IMR-90 (cell line): Measurements from ENCODE around the gene GP5. TPM values are rescaled to one million over a fixed set of nuclear protein-coding genes. Genes with fewer than 3 reads are reported as not detected.

Experiments used
- ATAC-seq: fragments of 200-7000 bp; cut with Tn5 transposase; 2 replicates; pipeline ENCODE4 v1.9.1; 2020; ENCODE audit warnings: low read depth, mild to moderate bottlenecking, moderate library complexity
- BruUV-seq: library from RNA; stranded (reverse); fragments of 400-500 nt; replicated peaks from 2 replicates; lab custom pipeline; 2021; lab: Mats Ljungman, UMichigan
- CTCF ChIA-PET: fragments of 300-600 bp; formaldehyde crosslinking; extraction: SDS; loops from one replicate; lab custom pipeline; 2021; ENCODE audit warnings: antibody characterized with exemption; lab: Yijun Ruan, JAX
- POLR2A ChIA-PET: fragments of 300-600 bp; sonication (Branson Sonifier 250); formaldehyde crosslinking; loops from one replicate; lab custom pipeline; 2022; ENCODE audit warnings: antibody characterized with exemption; ENCODE audit not compliant: unreplicated experiment; lab: Charles Lee
- DNase-seq: peaks from one replicate; pipeline ENCODE4 v3.0.0; 2013
- H2AFZ ChIP-seq: replicated peaks from 2 replicates; pipeline ENCODE3; 2013; ENCODE audit warnings: low read length, mild to moderate bottlenecking; ENCODE audit not compliant: poor library complexity
- H2AK5ac ChIP-seq: 2 replicates; pipeline ENCODE4 v1.6.1; 2013; ENCODE audit warnings: low read depth, low read length, inconsistent platforms
- H2AK9ac ChIP-seq: replicated peaks from 2 replicates; pipeline ENCODE3; 2013; ENCODE audit warnings: mild to moderate bottlenecking, low read depth, low read length, moderate library complexity; ENCODE audit not compliant: poor library complexity
- H2BK120ac ChIP-seq: 2 replicates; pipeline ENCODE4 v1.6.1; 2013; ENCODE audit warnings: low read depth, low read length, inconsistent platforms
- H2BK15ac ChIP-seq: 3 replicates; pipeline ENCODE4 v1.6.1; 2013; ENCODE audit warnings: low read depth, low read length, inconsistent platforms
- H2BK20ac ChIP-seq: 2 replicates; pipeline ENCODE4 v1.6.1; 2013; ENCODE audit warnings: low read depth, mild to moderate bottlenecking, inconsistent platforms, low read length, moderate library complexity
- H2BK5ac ChIP-seq: 2 replicates; pipeline ENCODE4 v1.6.1; 2013; ENCODE audit warnings: mild to moderate bottlenecking, low read depth, low read length, inconsistent platforms; ENCODE audit not compliant: poor library complexity, severe bottlenecking
- H3K14ac ChIP-seq: replicated peaks from 2 replicates; pipeline ENCODE4 v1.6.1; 2013; ENCODE audit warnings: low read depth, low read length, inconsistent platforms
- H3K18ac ChIP-seq: 2 replicates; pipeline ENCODE4 v1.6.1; 2013; ENCODE audit warnings: low read depth, low read length, control low read depth
- H3K23ac ChIP-seq: 2 replicates; pipeline ENCODE4 v1.6.1; 2013; ENCODE audit warnings: low read depth, low read length, inconsistent platforms
- H3K27ac ChIP-seq: 2 replicates; pipeline ENCODE4 v1.5.1; 2013; ENCODE audit warnings: mild to moderate bottlenecking, control low read depth, low read length; ENCODE audit not compliant: insufficient read depth
- H3K27me3 ChIP-seq: 2 replicates; pipeline ENCODE4 v1.6.1; 2013; ENCODE audit warnings: low read length; ENCODE audit not compliant: control insufficient read depth, insufficient read depth
- H3K36me3 ChIP-seq: 2 replicates; pipeline ENCODE4 v1.6.1; 2013; ENCODE audit warnings: low read length, mixed read lengths; ENCODE audit not compliant: control insufficient read depth, insufficient read depth
- H3K4ac ChIP-seq: 2 replicates; pipeline ENCODE4 v1.6.1; 2013; ENCODE audit warnings: low read depth, low read length, inconsistent platforms
- H3K4me1 ChIP-seq: 2 replicates; pipeline ENCODE4 v1.6.1; 2013; ENCODE audit warnings: low read length, mixed read lengths; ENCODE audit not compliant: control insufficient read depth, insufficient read depth
- H3K4me2 ChIP-seq: 2 replicates; pipeline ENCODE4 v1.6.1; 2013; ENCODE audit warnings: low read depth, mild to moderate bottlenecking, control low read depth, low read length, moderate library complexity
- H3K4me3 ChIP-seq: 2 replicates; pipeline ENCODE4 v1.5.1; 2013; ENCODE audit warnings: low read depth, mild to moderate bottlenecking, control low read depth, low read length, moderate library complexity; ENCODE audit not compliant: insufficient read depth
- H3K56ac ChIP-seq: 2 replicates; pipeline ENCODE4 v1.6.1; 2013; ENCODE audit warnings: low read length, inconsistent platforms; ENCODE audit not compliant: insufficient read depth; ENCODE audit errors: extremely low read depth
- H3K79me1 ChIP-seq, 2 experiments: 2 replicates each; pipeline ENCODE4 v1.6.1; 2013; ENCODE audit warnings: low read length in 2 of 2, inconsistent platforms in 1 of 2, low read depth in 1 of 2
- H3K9ac ChIP-seq: 2 replicates; pipeline ENCODE4 v1.6.1; 2013; ENCODE audit warnings: low read depth, low read length, control low read depth
- H3K9me1 ChIP-seq: 2 replicates; pipeline ENCODE4 v1.6.1; 2013; ENCODE audit warnings: low read length, inconsistent platforms; ENCODE audit not compliant: insufficient read depth
- H3K9me3 ChIP-seq: 2 replicates; pipeline ENCODE4 v1.6.1; 2013; ENCODE audit warnings: low read length; ENCODE audit not compliant: control insufficient read depth, insufficient read depth
- H4K20me1 ChIP-seq: 2 replicates; pipeline ENCODE4 v1.6.1; 2013; ENCODE audit warnings: low read length, inconsistent platforms; ENCODE audit not compliant: insufficient read depth
- H4K5ac ChIP-seq: 2 replicates; pipeline ENCODE4 v1.6.1; 2013; ENCODE audit warnings: mild to moderate bottlenecking, low read depth, low read length, control low read depth
- H4K8ac ChIP-seq, 2 experiments: 2 replicates each; pipeline ENCODE4 v1.6.1; 2013; ENCODE audit warnings: low read depth in 2 of 2, low read length in 2 of 2, control low read depth in 1 of 2, inconsistent platforms in 1 of 2
- H4K91ac ChIP-seq: 2 replicates; pipeline ENCODE4 v1.6.1; 2013; ENCODE audit warnings: low read depth, low read length, inconsistent platforms; ENCODE audit not compliant: insufficient read depth
- FOS ChIP-seq: fragments of 150-350 bp; IDR thresholded peaks from 2 replicates; pipeline ENCODE4 v1.6.1; 2016; ENCODE audit warnings: low read depth, low read length
- POLR2A ChIP-seq: IDR thresholded peaks from 2 replicates; pipeline ENCODE4 v1.6.1; 2012; ENCODE audit warnings: mild to moderate bottlenecking, low read depth, low read length
- RCOR1 ChIP-seq: IDR thresholded peaks from 2 replicates; pipeline ENCODE4 v1.6.1; 2012; ENCODE audit warnings: mild to moderate bottlenecking, low read length, improper control_type of control experiment; ENCODE audit not compliant: insufficient replicate concordance
- WGBS, 2 experiments: methylation state at CpG; one replicate each; pipeline versions ENCODE4 v1.1.5 to v1.1.7; 2013; ENCODE audit warnings: missing lambda C conversion rate in 2 of 2; ENCODE audit not compliant: insufficient read length in 1 of 2; ENCODE audit errors: extremely low coverage in 2 of 2; 5-methylcytosine and 5-hydroxymethylcytosine counted together
- dilution Hi-C: fragments of 300-500 bp; cut with HindIII; formaldehyde crosslinking; loops from one replicate; pipeline ENCODE4 v1.14.3; 2018; ENCODE audit warnings: low sequenced_read_pairs; ENCODE audit not compliant: unreplicated experiment
- in situ Hi-C: fragments of 300-500 bp; cut with MboI; formaldehyde crosslinking; loops from 3 replicates; pipeline ENCODE4 v1.14.3; 2019; ENCODE audit warnings: low sequenced_read_pairs, inconsistent platforms, mixed read lengths
- intact Hi-C: fragments of 100-400 bp; cut with micrococcal nuclease; formaldehyde crosslinking; loops from 2 replicates; pipeline ENCODE4 v1.10.0; 2022
- polyA plus RNA-seq, 3 experiments: library from polyadenylated mRNA; depleted of rRNA; stranded (reverse); fragments of >200 nt; gene quantifications; 2 replicates each; pipeline ENCODE4 v1.2.3, GENCODE V29; 2012; ENCODE audit warnings: low replicate concordance in 1 of 3
- total RNA-seq: library from RNA; depleted of rRNA; stranded (reverse); fragments of >200 nt; gene quantifications from 2 replicates; pipeline ENCODE4 v1.2.3, GENCODE V29; 2012

GP5 gene
- total and polyA plus RNA-seq, 2 of the 4 experiments (the other 2 are of a cell fraction) = under 0.01 to 0.12 TPM

DNA sequence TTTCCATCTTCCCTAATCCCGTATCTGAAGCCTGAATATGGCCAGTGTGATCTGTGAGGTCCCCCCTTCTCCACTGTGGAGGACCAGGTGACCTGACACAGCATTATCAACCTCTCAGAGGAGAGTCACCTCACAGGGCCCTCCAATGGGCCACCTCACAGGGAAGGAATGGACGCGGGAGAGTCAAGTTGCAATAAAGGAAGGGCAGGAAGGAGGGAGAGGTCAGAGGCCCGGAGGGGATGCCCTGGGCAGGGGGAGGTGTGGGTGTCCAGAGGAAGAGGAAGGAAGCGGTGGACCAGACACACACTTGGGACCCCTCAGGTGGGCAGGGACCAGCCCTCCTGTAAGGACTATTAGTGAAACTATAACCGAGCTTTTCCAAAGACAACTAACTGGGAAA, 14.9 kb downstream of the GP5 start:
- Histone ChIP-seq H3K27ac (no peak overlapping the region), H4K8ac (no peak overlapping the region), H3K9ac (no peak overlapping the region), H3K4me2 (no peak overlapping the region), H2BK20ac (no peak overlapping the region), H4K5ac (no peak overlapping the region), H2BK120ac (no peak overlapping the region), H3K9me1 (no peaks in the 10 kb centered on the region), H3K14ac (no peak overlapping the region), H3K27me3 (peaks cover 39% of the 10 kb centered on the region), H3K4me1 (no peaks in the 10 kb centered on the region), H2AFZ (no peak overlapping the region), H3K9me3 (no peaks in the 10 kb centered on the region), H3K18ac (no peak overlapping the region), H3K4ac (no peak overlapping the region), H2BK5ac (no peak overlapping the region), H2AK9ac (no peak overlapping the region), H4K91ac (no peak overlapping the region), H2BK15ac (no peak overlapping the region), H3K36me3 (no peaks in the 10 kb centered on the region), H3K23ac (no peak overlapping the region), H3K79me1 (no peaks in the 10 kb centered on the region), H4K20me1 (no peaks in the 10 kb centered on the region), H3K4me3 (no peak overlapping the region), H2AK5ac (no peak overlapping the region), H3K56ac (no peak overlapping the region)
- dilution Hi-C loops = no loop called here
- DNase-seq (no peak), ATAC-seq (no peak)
- CTCF ChIA-PET = no interaction called here
- in situ Hi-C loops = no loop called here
- intact Hi-C loops = no loop called here
- POLR2A ChIA-PET = no interaction called here
- BruUV-seq = no TSS peak
- TF ChIP-seq FOS (no peak), POLR2A (no peak), RCOR1 (no peak)
- WGBS, 2 experiments = no CpG with 5 or more reads among the region's 6 CpGs
